Lung (tissue), 12 donors: ENCODE data around the gene ABCA1. TPM values are rescaled to one million over a fixed set of nuclear protein-coding genes. Genes with fewer than 3 reads are reported as not detected.

Source experiments
- ATAC-seq: fragments of 200-7000 bp; cut with Tn5 transposase; one replicate; pipeline ENCODE4 v1.9.1; 2020; ENCODE audit warnings: moderate number of reproducible peaks; ENCODE audit not compliant: insufficient read depth, low FRiP score
- DNase-seq, 3 donors: peaks; one replicate each; pipeline ENCODE4 v3.0.0-alpha.2; 2013 to 2017
- H3K27ac ChIP-seq, 2 donors: one replicate each; pipeline ENCODE4 v1.5.1; 2013; ENCODE audit warnings: mild to moderate bottlenecking in 2 of 2, moderate library complexity in 2 of 2, control low read depth in 1 of 2, inconsistent platforms in 1 of 2, low read depth in 1 of 2, low read length in 1 of 2
- H3K27me3 ChIP-seq, 3 donors: one replicate each; pipeline ENCODE4 v1.5.1; 2013; ENCODE audit warnings: low read length in 2 of 3; ENCODE audit not compliant: control insufficient read depth in 3 of 3, insufficient read depth in 3 of 3
- H3K36me3 ChIP-seq, 4 donors: one replicate each; pipeline ENCODE4 v1.5.1; 2013; ENCODE audit warnings: low read length in 4 of 4, mild to moderate bottlenecking in 1 of 4, moderate library complexity in 1 of 4; ENCODE audit not compliant: control insufficient read depth in 4 of 4, insufficient read depth in 4 of 4
- H3K4me1 ChIP-seq, 5 donors: one replicate each; pipeline ENCODE4 v1.5.1; 2013; ENCODE audit warnings: low read length in 5 of 5, mild to moderate bottlenecking in 2 of 5, moderate library complexity in 1 of 5; ENCODE audit not compliant: control insufficient read depth in 5 of 5, insufficient read depth in 5 of 5
- H3K4me3 ChIP-seq: one replicate; pipeline ENCODE4 v1.5.1; 2013; ENCODE audit warnings: mild to moderate bottlenecking, control low read depth, moderate library complexity
- H3K9ac ChIP-seq, 2 donors: one replicate each; pipeline ENCODE4 v1.5.1; 2013; ENCODE audit warnings: low read length in 2 of 2, control low read depth in 1 of 2; ENCODE audit not compliant: insufficient read depth in 1 of 2
- H3K9me3 ChIP-seq, 4 donors: one replicate each; pipeline ENCODE4 v1.5.1; 2013; ENCODE audit warnings: low read length in 3 of 4, mild to moderate bottlenecking in 1 of 4, moderate library complexity in 1 of 4; ENCODE audit not compliant: control insufficient read depth in 4 of 4, insufficient read depth in 3 of 4
- WGBS, 2 donors: extraction: QIAGEN DNeasy Blood & Tissue Kit; methylation state at CpG; one replicate each; pipeline ENCODE4 v1.1.7; 2013; 5-methylcytosine and 5-hydroxymethylcytosine counted together
- polyA plus RNA-seq, 2 donors: library from polyadenylated mRNA; stranded (reverse); fragments of 200-250 nt; gene quantifications; one replicate each; pipeline ENCODE4 v1.2.1, GENCODE V29; 2013
- total RNA-seq, 2 donors: library from RNA; depleted of rRNA in 1 of 2; stranded (reverse); fragments of >200 nt in 1 of 2; gene quantifications; one replicate each; pipeline ENCODE4 v1.2.1, GENCODE V29; 2014 to 2021
- TF ChIP-seq, protein P1 (sequence below): IDR thresholded peaks from 2 replicates; pipeline ENCODE4 v1.5.1; 2012; ENCODE audit warnings: mild to moderate bottlenecking; ENCODE audit errors: control extremely low read depth, extremely low read depth
- donor health status: control.
- donor health status: control.
- donor health status: Bipolar disorder and iron deficiency.
- donor health status: healthy.
- donor health status: DM: yes; HTN: yes; CAD: no.

ABCA1 gene
- total and polyA plus RNA-seq, 4 donors = 5.4 to 140 (median 16.8) TPM

DNA sequence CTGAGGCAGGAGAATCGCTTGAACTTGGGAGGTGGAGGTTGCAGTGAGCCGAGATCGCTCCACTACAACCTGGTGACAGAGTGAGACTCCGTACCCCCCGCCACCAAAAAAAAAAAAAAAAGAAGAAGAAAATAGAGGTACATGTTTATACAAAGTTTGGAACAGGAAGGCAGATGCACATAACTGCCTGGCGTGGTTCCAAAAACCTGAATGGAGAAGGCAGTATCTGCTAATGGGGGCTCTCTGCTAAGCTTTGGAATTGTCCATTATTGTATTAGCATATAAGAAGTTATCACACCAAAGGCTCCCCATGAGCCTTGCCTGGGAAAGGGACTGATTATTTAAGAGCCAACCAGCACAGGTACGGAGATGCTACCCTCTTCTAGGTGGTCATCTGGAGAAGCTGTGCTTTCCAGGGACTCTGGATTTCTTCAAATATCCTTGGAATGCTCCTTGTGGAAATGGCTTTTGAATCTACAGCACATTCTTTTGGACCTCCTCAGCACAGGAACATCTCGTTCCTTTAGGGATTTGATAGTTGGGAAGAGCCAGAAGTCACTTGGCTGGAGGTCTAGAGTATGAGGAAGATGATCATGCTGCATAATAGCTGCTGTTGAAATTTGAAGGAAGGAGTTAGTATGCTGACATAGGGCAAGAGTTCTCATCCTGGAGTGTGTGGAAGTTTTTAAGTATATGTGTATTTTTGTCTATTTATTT is 42.5 kb upstream of the ABCA1 start:
- no peaks in the 10 kb centered on the region for H3K36me3 ChIP-seq
- no peaks in the 10 kb centered on the region for H3K27me3 ChIP-seq
- WGBS, 2 donors = 66 to 81% methylated on average over 8 of the region's 8 CpGs
- no peak for ATAC-seq
- no peak overlapping the region for H3K27ac ChIP-seq
- H3K4me3 ChIP-seq = no peak overlapping the region
- H3K9me3 ChIP-seq = no peaks in the 10 kb centered on the region
- TF ChIP-seq, protein P1, sequence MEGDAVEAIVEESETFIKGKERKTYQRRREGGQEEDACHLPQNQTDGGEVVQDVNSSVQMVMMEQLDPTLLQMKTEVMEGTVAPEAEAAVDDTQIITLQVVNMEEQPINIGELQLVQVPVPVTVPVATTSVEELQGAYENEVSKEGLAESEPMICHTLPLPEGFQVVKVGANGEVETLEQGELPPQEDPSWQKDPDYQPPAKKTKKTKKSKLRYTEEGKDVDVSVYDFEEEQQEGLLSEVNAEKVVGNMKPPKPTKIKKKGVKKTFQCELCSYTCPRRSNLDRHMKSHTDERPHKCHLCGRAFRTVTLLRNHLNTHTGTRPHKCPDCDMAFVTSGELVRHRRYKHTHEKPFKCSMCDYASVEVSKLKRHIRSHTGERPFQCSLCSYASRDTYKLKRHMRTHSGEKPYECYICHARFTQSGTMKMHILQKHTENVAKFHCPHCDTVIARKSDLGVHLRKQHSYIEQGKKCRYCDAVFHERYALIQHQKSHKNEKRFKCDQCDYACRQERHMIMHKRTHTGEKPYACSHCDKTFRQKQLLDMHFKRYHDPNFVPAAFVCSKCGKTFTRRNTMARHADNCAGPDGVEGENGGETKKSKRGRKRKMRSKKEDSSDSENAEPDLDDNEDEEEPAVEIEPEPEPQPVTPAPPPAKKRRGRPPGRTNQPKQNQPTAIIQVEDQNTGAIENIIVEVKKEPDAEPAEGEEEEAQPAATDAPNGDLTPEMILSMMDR = no peak
- no peak overlapping the region for H3K9ac ChIP-seq
- peaks cover 0 to 13% (median 8%) of the 10 kb centered on the region in 5 donors for H3K4me1 ChIP-seq
- no peak for DNase-seq

DNA sequence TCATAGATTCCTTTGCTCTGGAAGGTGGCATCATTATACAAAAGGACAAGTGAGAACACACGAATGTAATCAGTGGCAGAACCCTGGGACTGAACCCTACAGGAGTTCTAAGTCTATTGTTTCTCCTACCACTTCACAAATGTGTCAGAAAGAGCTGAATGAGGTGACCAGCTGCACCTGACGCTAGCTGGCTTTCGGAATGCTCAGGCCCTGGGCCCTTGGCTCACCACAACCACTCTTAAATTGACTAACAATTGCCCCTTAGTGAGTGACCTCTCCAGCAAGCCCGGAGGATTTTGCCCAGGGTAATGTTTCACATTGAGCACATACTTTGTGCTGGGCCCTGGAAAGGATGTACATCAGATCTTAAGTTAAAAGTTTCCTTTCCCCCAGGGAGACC is 41.2 kb upstream of the ABCA1 start:
- H3K4me3 ChIP-seq = no peak overlapping the region
- 58 to 78% methylated on average over 4 of the region's 4 CpGs for WGBS, 2 donors
- peak overlapping the region in 1 of 2 donors; percentile 24 for H3K9ac ChIP-seq
- H3K36me3 ChIP-seq = no peaks in the 10 kb centered on the region
- TF ChIP-seq, protein P1 = no peak
- H3K4me1 ChIP-seq = peaks cover 0 to 13% (median 8%) of the 10 kb centered on the region in 5 donors
- H3K27me3 ChIP-seq = no peaks in the 10 kb centered on the region
- no peak for DNase-seq
- H3K9me3 ChIP-seq = no peaks in the 10 kb centered on the region
- H3K27ac ChIP-seq = peak overlapping the region; percentile 56 to 95
- no peak for ATAC-seq

DNA sequence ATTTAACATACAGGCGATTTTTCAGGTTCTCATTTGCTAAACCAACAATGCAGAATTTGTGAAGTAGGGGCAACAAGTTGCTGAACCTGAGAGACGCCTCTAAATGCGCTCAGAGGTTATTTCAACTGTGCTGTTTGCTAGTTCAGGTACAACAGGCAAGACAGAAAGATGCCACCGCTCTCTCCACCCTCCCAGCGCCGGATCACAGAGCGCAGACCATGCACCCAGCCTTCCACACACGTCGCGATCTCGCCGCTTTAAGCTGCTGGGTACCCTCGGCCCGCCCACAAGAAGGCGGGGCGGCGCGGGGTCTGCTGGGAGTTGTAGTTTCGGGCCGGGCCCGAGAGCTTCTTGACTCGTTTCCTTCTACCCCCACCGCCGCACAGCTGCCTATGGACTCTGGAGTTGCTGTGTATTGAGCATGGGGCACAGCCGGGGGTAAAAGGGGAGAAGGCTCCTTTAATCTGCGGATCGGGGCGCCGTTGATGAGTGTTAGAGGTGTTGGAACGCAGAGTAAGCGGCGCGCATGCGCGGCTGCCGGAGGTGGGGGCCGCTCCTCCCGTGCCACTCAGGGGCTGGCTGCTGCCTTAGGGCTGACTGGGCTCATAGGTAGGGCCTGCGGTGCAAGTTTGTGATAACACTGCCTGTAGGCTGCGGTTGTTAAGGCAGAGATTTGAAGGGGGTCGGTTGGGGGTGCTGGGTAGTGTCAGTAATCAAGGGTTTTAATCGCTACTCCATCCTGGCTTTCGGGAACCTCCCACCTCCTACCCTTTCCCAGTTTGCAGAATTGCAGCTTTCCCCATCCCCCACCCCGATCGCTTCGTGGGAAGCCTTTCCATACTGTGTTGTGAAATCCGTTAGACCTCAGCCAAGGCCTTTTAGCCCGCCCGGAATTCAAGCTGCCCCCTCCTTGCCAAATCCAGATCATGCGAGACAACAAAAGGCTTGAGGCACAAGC is 40.3 kb upstream of the ABCA1 start:
- ATAC-seq = peak; percentile 93
- TF ChIP-seq, protein P1 = no peak
- 4% methylated on average over 50 of the region's 50 CpGs for WGBS, 2 donors

More for the DNA sequence above, 40.3 kb upstream of the ABCA1 start:
- DNase-seq = peak; percentile 93 to 98 (median 98)
- peaks cover 0 to 13% (median 8%) of the 10 kb centered on the region in 5 donors for H3K4me1 ChIP-seq
- peak overlapping the region; percentile 84 to 95 for H3K27ac ChIP-seq
- no peaks in the 10 kb centered on the region for H3K36me3 ChIP-seq
- H3K9ac ChIP-seq = peak overlapping the region in 1 of 2 donors; percentile 52
- no peaks in the 10 kb centered on the region for H3K27me3 ChIP-seq
- no peaks in the 10 kb centered on the region for H3K9me3 ChIP-seq
- peak overlapping the region; percentile 47 for H3K4me3 ChIP-seq
